Stimulated activated CD4-positive, alpha-beta T cell treated with anti-CD3 and anti-CD28 coated beads, Interleukin-15, amount 100 ng/mL, for 24 hours (primary cell): ENCODE data around the gene TBC1D14.
"Not testable (repeated sequence)": the region's sequence is repeated elsewhere in the genome, so short reads cannot be mapped to it uniquely, and the experiment has no call there.

Source experiments
- DNase-seq: peaks from one replicate; pipeline ENCODE4 v3.0.0-alpha.2; 2020

The TBC1D14 gene

DNA sequence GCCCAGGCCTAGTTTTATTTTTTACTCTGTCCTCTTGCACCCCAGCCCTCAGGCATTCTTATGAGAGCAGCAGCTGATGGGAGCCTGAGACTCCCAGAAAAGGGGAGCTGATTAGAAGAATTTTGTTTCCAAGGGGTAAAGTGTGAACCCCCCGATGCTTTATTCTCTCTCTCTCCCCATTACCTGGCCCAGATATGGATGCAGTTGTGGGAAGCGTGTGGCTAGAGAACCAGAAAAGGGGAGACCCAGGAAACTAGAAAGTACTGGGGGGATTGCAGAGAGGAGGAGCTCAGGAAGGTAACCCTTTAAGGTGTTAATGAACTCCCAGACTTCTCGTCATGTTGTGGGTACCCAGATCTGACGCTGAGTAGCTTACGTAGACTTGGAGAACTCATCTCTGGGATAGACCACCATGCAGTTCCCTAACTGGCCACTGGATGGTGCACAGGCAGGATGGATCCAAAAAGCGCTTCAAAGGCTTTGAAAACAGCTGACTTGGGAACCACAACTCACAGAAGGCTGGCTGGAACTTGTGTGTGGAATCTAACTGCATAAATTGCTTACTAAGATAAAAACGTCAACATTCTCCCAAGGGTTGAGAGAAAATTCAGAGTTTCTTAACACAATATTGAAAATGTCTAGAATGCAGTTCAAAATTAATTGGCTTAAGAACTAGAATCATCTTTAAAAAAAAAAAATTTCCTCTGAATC is 64.7 kb downstream of the TBC1D14 start:
- peak; percentile 88 for DNase-seq

DNA sequence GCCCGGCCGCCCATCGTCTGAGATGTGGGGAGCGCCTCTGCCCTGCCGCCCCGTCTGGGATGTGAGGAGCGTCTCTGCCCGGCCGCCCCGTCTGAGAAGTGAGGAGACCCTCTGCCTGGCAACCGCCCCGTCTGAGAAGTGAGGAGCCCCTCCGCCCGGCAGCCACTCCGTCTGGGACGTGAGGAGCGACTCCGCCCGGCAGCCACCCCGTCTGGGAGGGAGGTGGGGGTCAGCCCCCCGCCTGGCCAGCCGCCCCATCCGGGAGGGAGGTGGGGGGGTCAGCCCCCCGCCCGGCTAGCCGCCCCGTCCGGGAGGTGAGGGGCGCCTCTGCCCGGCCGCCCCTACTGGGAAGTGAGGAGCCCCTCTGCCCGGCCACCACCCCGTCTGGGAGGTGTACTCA is 68.2 kb downstream of the TBC1D14 start:
- DNase-seq, result not testable (repeated sequence)

DNA sequence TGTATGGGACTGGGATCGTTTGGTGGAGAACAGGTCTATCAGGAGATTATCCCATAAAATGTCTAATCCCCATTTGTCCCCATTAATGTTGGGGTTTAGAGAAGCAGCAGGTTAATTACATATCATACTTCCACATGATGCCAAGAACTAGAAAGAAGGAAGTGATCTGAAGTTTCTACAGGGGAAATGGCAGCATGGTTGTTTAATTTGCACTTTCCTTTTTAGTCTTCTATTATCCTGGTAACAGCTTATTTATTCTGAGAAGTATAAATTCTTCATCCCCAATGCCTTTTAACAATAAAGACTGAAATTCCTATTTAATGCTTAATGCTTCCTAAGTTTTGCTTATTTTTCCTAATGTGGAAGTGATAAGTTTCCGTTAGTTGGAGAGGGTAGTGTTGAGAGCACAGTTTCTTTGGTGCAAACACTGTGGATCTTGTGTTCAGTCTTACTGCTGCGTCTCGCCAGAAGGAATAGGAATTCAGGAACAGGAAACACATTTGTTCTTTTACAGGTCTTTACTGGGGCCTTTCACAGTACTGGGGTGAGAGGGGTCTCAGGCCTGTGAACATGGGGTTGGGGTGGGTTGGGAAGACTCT is 74.0 kb downstream of the TBC1D14 start:
- DNase-seq, result no peak

DNA sequence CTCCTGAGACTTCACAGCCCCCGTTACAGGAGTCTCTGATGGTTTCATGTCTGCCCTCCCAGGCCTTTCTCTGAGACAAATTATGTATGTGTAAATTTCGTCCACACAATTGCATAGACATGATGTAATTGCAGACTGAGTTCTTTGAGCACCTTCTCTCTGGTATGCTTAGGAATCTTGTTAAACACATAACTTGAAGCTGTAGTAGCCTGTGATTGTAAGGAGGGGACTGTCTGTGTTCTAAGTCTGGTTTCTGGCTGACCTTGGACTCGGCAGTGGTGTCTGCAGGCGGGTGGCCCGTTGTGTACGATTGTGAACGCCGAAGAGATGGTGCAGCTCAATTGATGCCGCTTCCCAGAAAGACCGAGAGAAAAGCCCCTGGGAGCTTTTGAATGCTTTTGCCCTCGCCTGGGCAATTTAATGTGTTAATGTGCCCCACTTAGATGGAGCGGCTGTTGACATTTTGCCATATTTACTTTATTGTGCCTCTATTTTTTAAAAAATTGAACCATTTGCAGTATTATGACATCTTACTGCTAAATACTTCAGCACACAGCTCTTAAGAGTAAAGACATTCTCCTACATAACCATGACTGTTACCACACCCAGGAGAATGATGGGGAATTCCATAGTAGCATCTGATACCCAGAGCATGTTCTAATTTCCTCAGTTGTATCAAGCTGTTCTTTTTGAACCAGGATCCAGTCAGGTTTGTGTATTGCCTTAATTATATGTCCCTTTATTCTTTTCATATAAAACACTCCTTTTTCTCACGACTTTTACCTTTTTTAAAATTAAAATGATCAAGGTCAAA is 75.2 kb downstream of the TBC1D14 start:
- DNase-seq, result no peak

DNA sequence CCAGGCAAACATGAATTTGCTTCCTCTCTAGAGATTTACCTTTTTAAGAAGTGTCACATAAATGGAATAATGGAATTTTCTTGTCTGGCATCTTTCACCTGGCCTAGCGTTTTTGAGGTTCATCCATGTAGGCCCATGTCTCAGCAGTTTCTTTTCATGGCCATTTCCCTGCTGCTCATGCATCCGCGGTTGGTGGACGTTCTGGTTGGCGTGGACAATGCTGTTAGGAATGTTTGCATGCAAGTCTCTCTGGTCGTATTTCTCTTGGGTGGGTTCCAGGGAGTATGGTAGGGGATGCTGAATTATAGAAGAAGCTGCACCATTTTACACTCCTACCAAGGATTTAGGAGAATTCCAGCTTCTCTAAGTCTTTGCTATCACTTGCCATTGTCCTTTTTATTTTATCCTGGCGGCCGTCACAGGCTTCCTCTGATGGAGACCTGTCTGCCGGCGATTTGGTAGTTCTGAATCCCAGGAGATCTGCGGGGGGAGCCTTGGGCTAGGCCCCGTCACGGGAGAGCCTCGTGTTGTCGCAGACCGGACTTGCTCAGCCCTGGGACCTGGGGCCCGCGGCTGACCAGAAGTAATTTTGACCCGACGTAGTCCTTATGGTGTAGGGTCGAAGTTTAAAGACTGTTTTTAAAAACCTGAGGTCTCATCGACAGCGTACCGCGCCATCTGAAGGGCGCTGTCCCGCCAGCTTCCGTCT is 76.6 kb downstream of the TBC1D14 start:
- no peak for DNase-seq

DNA sequence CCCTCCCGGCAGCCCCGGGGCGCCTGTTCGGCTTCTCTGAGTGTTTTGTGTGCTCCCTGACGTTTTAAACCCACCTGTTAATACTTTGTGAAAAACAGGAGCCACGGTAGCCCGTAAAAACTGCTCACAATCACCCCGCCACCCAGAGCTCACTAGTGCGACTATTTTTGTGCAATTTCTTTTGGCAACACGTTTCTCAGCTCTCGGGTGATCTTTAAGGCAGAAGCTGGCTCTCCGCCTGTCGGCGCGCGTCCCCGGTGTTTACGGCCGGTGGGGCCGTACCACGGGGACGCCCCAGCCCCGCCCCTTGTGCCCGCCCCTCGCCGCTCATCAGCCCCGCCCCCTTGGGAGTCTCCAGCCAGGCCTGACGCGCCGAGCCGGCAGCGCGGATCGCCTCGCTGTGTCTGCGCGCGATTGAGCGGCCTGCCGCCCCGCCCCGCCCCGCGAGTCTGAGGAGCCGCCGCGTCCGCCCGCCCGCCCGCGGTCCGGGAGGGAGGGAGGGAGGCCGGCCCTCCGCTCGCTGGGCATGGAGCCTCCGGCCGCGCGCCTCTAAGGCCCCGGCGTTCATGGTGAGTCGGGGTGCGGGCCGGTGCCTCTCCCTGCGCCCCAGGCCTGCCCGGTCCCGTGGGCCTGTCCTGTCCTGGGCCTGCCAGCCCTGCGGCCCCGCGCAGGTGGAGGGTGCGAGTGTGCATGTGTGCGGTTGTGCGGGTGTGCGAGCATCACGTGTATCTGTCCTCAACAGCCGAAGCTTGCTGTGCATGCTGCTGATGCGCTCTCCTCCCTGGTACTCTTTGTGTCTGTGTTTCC is 77.4 kb downstream of the TBC1D14 start:
- DNase-seq, result peak; percentile 95

DNA sequence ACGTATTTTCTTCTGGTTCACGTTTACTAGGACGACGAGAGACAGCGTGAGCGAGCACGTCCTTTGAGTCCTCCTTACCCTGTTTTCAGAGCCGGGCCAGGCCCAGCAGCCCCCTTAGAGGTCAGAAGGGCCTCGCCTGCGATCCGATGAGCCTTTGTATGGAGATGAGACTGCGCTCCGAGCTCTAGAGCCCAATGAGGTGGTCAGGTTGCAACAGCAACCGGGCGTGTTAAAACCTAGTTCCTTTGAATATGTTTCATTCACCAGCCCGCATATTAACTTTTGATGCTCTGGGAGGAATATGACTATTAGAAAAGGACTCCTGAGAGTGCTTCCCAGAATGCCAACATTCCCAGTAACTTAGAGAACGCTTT is 77.9 kb downstream of the TBC1D14 start:
- DNase-seq, result no peak

DNA sequence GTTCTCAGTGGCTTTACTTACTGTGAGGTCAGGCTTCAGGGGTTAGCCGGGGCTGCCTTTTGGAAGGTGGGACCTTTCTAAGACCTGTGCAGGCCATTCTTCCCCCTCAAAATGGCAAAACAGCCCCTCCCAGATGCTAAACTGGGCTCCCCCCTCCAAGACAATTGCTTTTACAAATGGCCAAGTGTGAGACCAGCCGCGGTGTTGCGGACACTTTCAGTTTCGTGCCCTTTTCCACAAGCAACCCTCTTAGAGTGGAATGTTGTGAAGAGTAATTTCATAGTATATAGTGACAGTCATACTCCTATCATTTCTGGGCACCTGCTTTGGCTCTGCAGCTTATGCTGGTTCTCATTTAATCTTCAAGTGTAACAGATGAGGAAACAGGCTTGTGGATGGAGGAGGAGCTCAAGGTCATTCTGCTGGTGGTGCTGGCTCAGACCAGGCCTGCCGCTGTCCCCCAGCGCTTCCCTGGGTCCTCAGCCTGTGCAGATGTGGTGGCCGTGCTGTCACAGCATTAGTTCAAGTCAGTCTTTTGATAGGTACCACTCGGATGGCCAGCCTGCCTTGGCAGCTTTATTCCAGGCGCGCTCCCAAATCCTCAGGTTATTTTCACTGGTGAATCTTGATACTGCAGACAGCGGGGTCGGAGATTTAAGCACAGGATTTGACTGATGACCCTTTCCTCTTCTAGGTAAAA is 78.5 kb downstream of the TBC1D14 start:
- no peak for DNase-seq

DNA sequence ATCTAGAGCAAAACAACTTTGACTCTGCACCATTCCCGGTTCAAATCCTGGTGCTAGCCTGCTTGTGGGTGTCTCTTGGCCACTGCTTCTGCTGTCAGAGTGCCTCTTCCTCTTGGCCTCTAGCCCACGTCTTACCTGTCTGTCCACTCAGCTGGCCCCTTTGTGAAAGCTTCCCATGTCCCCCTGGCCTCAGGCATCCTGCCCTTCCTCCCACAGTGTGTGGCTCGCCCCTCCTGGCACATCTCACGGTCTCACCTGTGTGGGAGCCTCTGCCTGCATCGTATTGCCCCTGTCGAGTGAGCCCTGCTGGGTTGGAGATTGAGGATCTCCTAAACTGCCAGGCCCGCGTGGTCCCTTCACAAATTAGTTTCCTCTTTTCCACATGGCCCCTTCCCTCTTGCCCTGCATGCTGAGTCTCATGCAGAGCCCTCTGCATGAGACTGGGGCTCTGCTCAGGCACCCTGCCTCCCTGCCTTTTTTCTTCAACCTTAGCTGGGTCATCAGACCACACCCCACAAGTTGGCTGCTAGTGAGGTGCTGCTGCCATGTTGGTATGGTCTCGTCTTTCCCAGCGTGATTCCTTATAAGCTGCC is 79.8 kb downstream of the TBC1D14 start:
- no peak for DNase-seq

DNA sequence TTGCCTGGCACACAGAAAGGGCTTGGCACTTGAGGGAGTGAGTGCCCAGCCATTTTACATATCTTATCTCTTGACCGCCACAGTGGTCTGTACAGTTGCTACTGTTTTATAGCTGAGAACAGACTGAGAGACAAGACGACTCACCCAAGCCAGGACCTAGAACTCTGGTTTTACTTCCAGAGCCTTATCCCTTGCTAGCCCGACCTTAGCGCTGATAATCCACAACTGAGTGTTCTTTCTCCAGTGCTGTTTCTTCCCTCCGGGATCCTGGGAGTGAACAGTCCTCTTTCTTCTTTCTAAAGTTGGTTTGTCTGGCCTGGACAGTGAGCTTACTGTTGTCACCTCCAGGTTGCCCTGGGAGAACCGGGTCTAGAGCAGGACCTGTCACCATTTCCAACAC is 81.0 kb downstream of the TBC1D14 start:
- DNase-seq, result no peak

DNA sequence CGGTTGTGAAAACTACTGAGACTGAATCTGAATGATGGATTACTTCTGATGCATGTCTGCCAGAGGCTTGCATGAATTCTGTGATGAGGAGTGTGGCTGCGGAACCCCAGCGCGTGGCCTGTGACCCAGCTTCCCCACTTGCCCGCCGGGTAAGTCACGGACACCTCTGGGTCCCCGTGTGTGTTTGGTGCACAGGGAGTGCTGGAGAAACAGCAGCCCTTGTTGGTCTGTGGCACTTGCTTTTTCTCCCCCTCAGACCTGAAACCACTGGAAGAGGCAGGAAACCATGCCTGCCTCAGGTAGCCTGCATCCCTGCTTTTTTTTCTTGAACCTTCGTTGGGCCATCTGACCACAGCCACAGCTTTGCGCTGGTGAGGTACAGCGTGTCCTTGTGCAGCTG is 81.6 kb downstream of the TBC1D14 start:
- no peak for DNase-seq

DNA sequence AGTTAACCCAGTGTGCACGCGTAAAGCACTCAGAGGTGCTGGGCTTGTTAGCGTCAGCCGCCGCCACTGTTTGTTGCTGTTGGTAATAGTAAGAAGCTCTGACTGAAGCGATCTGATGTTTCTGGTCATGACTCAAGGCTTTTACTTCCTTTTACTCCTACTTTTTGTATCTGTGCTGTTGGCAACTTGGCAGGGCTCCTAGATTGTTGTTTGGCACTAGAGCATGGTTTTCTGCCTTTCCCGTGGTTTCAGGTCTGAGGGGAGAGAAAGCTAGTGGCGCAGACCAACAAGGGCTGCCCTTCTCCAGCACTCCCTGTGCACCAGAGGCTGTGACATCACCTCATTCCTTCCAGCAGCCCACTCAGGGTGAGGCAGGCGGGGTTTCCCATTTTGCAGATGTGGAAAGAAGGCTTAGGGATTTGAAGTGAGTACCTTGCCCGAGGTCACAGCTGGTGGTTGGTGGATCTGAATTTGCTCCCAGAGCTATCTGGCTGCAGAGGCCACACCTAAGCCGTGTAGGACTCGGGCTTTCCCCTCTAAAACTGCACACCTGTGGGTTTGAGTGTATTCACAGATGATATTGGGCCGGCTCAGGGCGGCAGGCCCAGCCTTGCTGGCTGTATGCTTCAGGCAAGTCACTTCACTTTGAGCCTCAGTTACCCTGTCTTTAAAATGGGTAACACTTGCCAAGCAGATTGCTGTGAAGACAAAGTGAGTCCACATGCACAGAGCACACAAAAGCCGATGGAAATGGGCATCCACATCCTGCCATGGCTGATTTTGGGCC is 82.3 kb downstream of the TBC1D14 start:
- no peak for DNase-seq

DNA sequence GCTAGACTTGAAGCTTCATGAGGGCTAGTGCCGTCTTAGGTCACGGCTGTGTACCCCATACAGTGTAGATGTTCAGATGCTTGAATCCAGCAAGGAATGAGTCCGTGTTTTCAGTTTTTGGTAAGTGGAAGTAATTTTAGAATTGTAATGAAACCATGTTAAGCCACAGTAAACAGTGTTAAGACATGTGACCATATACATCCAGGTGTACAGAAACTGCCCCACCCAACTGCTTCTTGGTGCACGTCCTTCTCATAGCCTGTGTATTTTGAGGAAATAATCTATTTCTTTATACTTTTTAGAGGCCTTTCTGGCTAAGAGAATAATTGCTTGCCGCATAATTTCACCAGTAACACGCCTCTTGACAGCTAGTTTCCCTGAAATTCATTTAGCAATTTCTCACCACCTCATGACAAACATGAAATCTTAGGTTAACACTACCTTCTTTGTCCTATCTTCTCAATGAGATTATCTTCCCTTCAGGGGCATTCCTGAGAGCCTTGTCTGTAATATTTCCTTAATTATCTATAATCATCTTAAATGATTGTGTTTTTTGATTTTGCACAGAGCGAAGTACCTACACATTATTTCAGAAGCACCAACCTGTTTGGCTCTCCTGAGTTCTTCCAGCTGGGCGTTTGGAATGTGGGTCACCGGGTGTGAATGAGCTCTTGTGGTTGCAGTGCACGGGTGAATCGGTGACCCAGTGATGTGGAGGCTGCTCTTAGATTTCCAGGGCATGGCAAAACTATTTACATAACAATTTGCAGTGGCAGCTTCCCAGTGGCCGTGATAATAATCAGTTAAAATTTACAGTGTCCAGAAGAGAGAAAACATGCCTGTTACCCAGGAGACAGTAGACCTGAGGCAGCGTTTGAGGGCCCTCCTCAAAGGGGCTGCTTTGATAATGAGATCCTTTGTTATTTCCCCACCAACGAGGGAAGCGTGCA is 83.4 kb downstream of the TBC1D14 start:
- DNase-seq, result no peak

DNA sequence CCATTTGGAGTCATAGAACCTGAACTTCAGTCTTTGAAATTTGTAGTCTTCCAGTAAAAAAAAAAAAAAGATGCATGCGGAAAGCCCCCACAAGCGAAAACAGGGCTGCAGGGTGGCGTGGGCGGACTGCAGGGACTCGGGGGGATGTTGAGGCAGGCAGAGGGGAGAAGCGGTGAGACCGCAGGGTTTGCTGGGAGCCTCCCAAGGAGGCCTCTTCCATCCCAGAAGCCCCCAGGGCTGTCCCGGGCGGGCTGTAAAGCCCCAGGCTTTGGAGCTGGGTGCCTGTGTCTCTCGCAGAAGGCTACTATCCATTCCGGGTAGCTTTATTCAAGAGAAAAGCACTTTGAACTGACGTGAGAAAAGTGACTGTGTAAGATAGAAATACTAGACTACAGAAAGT is 86.9 kb downstream of the TBC1D14 start:
- no peak for DNase-seq

DNA sequence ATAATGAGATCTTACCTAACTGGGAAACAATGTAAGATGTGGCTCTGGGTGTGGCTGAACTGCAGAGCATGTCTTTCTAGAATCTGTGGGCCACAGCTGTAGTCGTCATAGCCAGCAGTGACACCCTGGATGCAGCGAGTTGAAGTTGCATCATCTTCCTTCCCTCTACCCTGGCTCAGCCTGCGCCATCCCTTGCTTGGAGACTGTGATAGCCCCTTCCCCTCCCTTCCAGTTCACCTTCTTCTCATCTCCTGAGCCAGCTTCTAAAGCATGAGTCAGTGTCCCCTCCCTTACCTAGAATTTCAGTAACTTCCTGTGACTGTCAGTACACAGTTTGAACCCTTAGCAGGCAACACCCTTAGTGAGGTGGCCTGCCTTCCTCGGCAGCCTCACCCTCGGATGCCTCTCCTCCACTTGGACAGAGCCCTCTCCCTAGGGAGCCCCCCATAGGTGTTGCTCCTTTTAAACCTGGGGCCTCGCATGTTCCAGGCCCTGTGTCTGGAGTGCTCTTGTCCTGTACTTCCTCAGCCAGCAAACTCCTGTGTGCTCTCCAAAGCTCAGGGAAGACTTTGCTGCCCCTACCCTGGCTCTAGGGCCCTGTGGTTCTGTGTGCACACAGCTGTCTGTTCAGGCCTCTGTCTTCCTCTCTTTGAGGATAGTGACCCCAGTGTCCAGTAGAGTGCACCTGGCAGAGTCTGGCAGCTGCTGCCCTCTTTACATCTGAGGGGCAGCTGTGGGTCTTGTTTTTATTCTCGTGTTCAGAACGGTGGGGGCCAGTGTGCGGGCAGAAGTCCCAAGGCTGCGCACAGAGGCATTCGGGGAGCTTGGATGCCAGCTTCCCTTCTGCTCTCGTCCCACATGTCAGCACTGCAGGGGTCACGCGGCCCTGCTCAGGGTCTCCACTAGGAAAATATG is 89.8 kb downstream of the TBC1D14 start:
- DNase-seq, result peak; percentile 18

DNA sequence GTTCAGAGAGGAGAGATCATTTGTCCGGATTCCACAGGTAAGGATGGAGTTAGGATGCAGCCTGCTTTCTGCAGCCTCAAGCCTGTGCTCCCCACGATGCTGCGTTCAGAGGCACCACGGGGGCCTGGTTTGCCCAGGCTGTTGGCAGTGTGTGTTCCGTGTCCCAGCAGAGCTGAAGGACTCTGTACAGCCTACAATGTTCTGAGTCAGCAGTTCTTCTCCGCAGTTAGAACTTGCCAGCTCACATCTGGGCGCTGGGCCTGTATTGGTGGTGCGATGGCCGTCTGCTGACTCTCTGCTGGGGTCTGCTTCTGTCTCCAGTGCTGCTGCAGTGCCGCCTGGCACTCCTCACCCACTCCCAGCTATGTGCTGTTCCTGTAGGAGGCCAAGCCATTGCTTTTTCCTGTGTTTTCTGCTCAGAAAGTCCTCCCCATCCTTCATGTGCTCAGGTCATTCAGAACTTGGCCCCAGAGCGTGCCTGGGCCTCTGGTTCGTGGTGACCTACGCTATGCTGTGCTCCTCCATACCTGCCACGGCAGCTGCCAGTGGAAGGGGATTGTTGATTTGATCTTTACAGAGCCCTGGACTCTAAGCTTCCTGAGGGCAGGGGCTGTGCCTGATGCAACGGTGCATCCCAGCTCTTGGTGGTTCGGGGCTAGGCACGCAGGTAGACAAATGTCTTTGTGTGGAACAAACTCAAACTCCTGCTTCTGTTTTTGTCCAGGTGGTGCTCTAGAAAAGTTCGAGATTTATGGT is 91.0 kb downstream of the TBC1D14 start:
- no peak for DNase-seq

DNA sequence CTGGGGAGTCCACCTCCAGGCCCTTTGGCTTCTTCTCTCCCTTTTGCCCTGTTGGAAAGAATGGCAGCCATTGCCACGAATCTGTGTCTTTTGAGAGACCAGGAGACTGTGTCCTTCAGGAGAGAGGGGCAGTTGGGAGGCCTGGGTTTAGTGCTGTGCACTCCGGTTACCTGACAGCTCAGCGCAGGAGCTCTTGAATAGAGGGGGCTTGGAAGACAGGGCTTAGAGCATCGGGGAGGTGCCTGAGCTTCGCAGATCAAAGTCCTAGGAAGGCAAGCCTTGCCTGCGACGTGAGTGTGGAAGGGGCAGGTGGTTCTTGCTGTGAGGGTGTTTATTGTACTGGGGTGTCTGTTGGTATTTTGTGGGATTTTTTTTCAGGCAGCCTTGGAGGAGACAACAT is 91.6 kb downstream of the TBC1D14 start:
- no peak for DNase-seq

DNA sequence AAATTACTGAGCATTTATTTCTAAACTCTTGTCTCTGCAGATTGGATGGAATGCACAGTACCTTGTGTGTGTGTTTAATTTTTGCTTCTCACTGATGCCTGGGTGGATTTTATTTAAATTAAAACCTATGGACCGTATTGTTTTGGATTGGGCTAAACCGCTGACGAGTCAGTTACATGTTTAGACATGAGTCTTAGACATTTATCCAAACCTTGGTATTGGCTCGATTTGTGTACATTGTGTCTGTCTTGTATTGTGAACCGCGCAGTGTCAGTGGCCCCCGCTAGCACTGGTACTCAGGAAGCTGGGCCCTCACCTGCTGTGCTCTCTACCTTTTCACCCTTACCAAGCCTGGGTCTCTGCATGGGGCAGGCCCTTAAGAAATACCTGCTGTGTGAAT is 92.7 kb downstream of the TBC1D14 start:
- DNase-seq, result no peak
